Activated CD8-positive, alpha-beta T cell treated with anti-CD3 and anti-CD28 coated beads for 36 hours (primary cell): ENCODE measurements around the gene GNA12. TPM values are rescaled to one million over a fixed set of nuclear protein-coding genes. Genes with fewer than 3 reads are reported as not detected.

ENCODE experiments used
- ATAC-seq: fragments of 200-7000 bp; cut with Tn5 transposase; one replicate; pipeline ENCODE4 v1.10.0; 2021; ENCODE audit warnings: mild to moderate bottlenecking, moderate library complexity
- CTCF ChIA-PET: fragments of 350-600 bp; sonication (Branson Sonifier 250); formaldehyde crosslinking; loops from one replicate; lab custom pipeline; 2021; ENCODE audit warnings: antibody characterized with exemption; lab: Charles Lee
- POLR2A ChIA-PET: fragments of 350-600 bp; sonication (Branson Sonifier 250); formaldehyde crosslinking; loops from one replicate; lab custom pipeline; 2021; ENCODE audit warnings: antibody characterized with exemption; lab: Charles Lee
- DNase-seq: peaks from one replicate; pipeline ENCODE4 v3.0.0-alpha.2; 2020
- H3K27ac Mint-ChIP-seq: one replicate; pipeline ENCODE4 v1.8.0; 2021; ENCODE audit warnings: mild to moderate bottlenecking, mixed read lengths
- H3K27me3 Mint-ChIP-seq: one replicate; pipeline ENCODE4 v1.8.0; 2021; ENCODE audit warnings: mixed read lengths
- H3K36me3 Mint-ChIP-seq: one replicate; pipeline ENCODE4 v1.8.0; 2021; ENCODE audit warnings: low read depth, mixed read lengths
- H3K4me1 Mint-ChIP-seq: one replicate; pipeline ENCODE4 v1.8.0; 2021; ENCODE audit warnings: low read depth, mixed read lengths
- H3K4me3 Mint-ChIP-seq: one replicate; pipeline ENCODE4 v1.8.0; 2021; ENCODE audit warnings: mild to moderate bottlenecking, moderate library complexity, mixed read lengths
- H3K9me3 Mint-ChIP-seq: one replicate; pipeline ENCODE4 v1.8.0; 2021; ENCODE audit warnings: mixed read lengths
- CTCF ChIP-seq: fragments of 200-600 bp; IDR thresholded peaks from one replicate; pipeline ENCODE4 v1.8.0; 2022; ENCODE audit warnings: antibody characterized with exemption, mild to moderate bottlenecking
- intact Hi-C: fragments of 100-400 bp; cut with micrococcal nuclease; formaldehyde crosslinking; loops from one replicate; pipeline ENCODE4 v1.10.0; 2022
- total RNA-seq, 2 experiments: library from RNA; stranded (reverse); gene quantifications; one replicate each; pipeline ENCODE4 v1.2.3, GENCODE V29; 2021

GNA12 gene
- total RNA-seq, 2 experiments from 2014 or later, result 21.0 to 21.1 TPM

GRCh38 chr7:2775785-2776184, 68.3 kb downstream of the GNA12 start:
- Mint-ChIP-seq H3K4me1 (peaks cover 44% of the 10 kb centered on the region), H3K9me3 (no peaks in the 10 kb centered on the region), H3K27me3 (no peaks in the 10 kb centered on the region), H3K27ac (no peak overlapping the region), H3K36me3 (peaks cover 16% of the 10 kb centered on the region), H3K4me3 (no peak overlapping the region)
- CTCF ChIA-PET, result no interaction called here
- no peak for ATAC-seq
- TF ChIP-seq CTCF, result no peak
- intact Hi-C loops, result no loop called here
- no peak for DNase-seq
- POLR2A ChIA-PET, result no interaction called here

GRCh38 chr7:2775376-2775775, 68.7 kb downstream of the GNA12 start:
- CTCF ChIA-PET, result no interaction called here
- Mint-ChIP-seq H3K27ac (peak overlapping the region; percentile 1), H3K4me3 (no peak overlapping the region), H3K27me3 (no peaks in the 10 kb centered on the region), H3K36me3 (peaks cover 19% of the 10 kb centered on the region), H3K9me3 (no peaks in the 10 kb centered on the region), H3K4me1 (peaks cover 42% of the 10 kb centered on the region)
- POLR2A ChIA-PET, result interaction anchor here (0.6 to 0.7 kb wide), 2 partner anchors 62 to 70 kb away, joined by 3 read pairs; no protein-coding TSS in a partner anchor
- no peak for ATAC-seq
- TF ChIP-seq CTCF, result no peak
- intact Hi-C loops, result no loop called here
- no peak for DNase-seq

- peaks cover 20% of the 10 kb centered on the region for H3K36me3 Mint-ChIP-seq
- no peaks in the 10 kb centered on the region for H3K9me3 Mint-ChIP-seq
- intact Hi-C loops, result no loop called here
- no peak for TF ChIP-seq CTCF
- ATAC-seq, result no peak
- POLR2A ChIA-PET, result interaction anchor here (0.6 to 1.6 kb wide), 5 partner anchors 17 to 440 kb away, joined by 3 to 6 read pairs (median 3); no protein-coding TSS in a partner anchor
- peak overlapping the region; percentile 1 for H3K27ac Mint-ChIP-seq
- no peak for DNase-seq
- H3K4me1 Mint-ChIP-seq, result peaks cover 42% of the 10 kb centered on the region
- H3K27me3 Mint-ChIP-seq, result no peaks in the 10 kb centered on the region
- H3K4me3 Mint-ChIP-seq, result no peak overlapping the region
- CTCF ChIA-PET, result no interaction called here
Measured at GRCh38 chr7:2774935-2775334, 69.2 kb downstream of the GNA12 start.

- no peak for ATAC-seq
- ChIA-PET CTCF (interaction anchor here (1.8 kb wide), 1 partner anchor 8 kb away, joined by 6 read pairs; no protein-coding TSS in a partner anchor), POLR2A (interaction anchor here (1.4 to 1.6 kb wide), 2 partner anchors 16 to 57 kb away, joined by 4 to 6 read pairs; no protein-coding TSS in a partner anchor)
- Mint-ChIP-seq H3K27me3 (no peaks in the 10 kb centered on the region), H3K9me3 (no peaks in the 10 kb centered on the region), H3K4me3 (no peak overlapping the region), H3K4me1 (peaks cover 42% of the 10 kb centered on the region), H3K36me3 (peaks cover 20% of the 10 kb centered on the region), H3K27ac (no peak overlapping the region)
- no peak for DNase-seq
- intact Hi-C loops, result no loop called here
- no peak for TF ChIP-seq CTCF
Measured at GRCh38 chr7:2774280-2774679, 69.8 kb downstream of the GNA12 start.

- CTCF ChIA-PET, result interaction anchor here (1.8 kb wide), 1 partner anchor 9 kb away, joined by 6 read pairs; no protein-coding TSS in a partner anchor
- Mint-ChIP-seq H3K27me3 (no peaks in the 10 kb centered on the region), H3K36me3 (peaks cover 24% of the 10 kb centered on the region), H3K4me1 (peaks cover 42% of the 10 kb centered on the region), H3K9me3 (no peaks in the 10 kb centered on the region), H3K27ac (peak overlapping the region; percentile 80), H3K4me3 (no peak overlapping the region)
- POLR2A ChIA-PET, result interaction anchor here (1.4 to 1.6 kb wide), 2 partner anchors 15 to 56 kb away, joined by 4 to 6 read pairs; no protein-coding TSS in a partner anchor
- ATAC-seq, result no peak
- no peak for DNase-seq
- no peak for TF ChIP-seq CTCF
- intact Hi-C loops, result no loop called here
Measured at GRCh38 chr7:2773608-2774007, 70.5 kb downstream of the GNA12 start.
